NCI-H1105 treated with DMSO at 0.1 percent for 48 hours (cell line): ENCODE results near the gene MCCC2.
"Not testable (repeated sequence)": the region's sequence is repeated elsewhere in the genome, so short reads cannot be mapped to it uniquely, and the experiment has no call there.

Experiments
- DNase-seq: peaks from one replicate; lab custom pipeline; 2025; lab: John Stamatoyannopoulos, UW

Gene MCCC2

GRCh38 chr5:71663191-71663969 is 76.2 kb downstream of the MCCC2 start:
- DNase-seq: no peak

GRCh38 chr5:71664615-71665014 is 77.5 kb downstream of the MCCC2 start:
- DNase-seq: not testable (repeated sequence)

DNA sequence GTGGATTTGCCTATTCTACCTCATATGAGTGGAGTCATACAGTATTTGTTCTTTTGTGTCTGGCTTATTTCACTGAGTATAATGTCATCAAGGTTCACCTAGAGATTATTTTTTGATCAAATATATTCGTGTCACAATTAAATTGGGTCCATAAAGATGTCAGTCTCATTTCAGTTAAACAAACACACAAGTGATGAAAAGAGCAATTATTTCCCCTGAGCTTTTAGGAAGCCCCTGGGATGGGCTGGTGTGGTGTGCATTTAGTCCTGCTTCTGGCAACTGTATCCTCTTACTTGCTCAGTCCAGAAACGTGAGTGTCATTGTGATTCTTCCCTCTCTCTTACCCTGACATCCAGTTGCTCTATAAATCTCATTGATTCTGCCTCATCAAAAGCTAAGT is 79.2 kb downstream of the MCCC2 start:
- DNase-seq: no peak

- no peak for DNase-seq
These were observed 90.8 kb downstream of the MCCC2 start for GRCh38 chr5:71677977-71678376.

- DNase-seq: no peak
These were observed 92.6 kb downstream of the MCCC2 start for GRCh38 chr5:71679714-71680113.

DNA sequence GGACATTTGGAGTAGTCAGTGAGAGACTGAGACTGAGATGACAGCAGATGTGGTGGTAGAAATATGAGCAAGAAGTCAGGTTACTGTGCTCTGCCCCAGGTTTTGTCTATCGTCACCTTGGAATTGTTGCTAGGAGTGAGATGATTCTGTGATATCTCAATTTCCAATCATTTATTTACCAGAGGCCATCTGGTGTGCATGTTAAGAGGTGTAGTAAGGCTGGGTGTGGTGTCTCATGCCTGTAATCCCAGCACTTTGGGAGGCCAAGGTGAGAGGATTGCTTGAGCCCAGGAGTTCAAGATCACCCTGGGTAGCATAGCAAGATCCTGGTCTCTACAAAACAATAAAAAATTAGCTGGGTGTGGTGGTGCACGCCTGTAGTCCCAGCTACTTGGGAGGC is 93.4 kb downstream of the MCCC2 start:
- DNase-seq: no peak

- no peak for DNase-seq
These were observed 94.2 kb downstream of the MCCC2 start for GRCh38 chr5:71681296-71681695.

GRCh38 chr5:71684309-71684708 is 97.2 kb downstream of the MCCC2 start:
- DNase-seq: no peak

- no peak for DNase-seq
These were observed 106.8 kb downstream of the MCCC2 start for GRCh38 chr5:71693828-71694427.

- DNase-seq: no peak
These were observed 107.9 kb downstream of the MCCC2 start for GRCh38 chr5:71695071-71695470.

GRCh38 chr5:71695595-71695994 is 108.5 kb downstream of the MCCC2 start:
- no peak for DNase-seq

DNA sequence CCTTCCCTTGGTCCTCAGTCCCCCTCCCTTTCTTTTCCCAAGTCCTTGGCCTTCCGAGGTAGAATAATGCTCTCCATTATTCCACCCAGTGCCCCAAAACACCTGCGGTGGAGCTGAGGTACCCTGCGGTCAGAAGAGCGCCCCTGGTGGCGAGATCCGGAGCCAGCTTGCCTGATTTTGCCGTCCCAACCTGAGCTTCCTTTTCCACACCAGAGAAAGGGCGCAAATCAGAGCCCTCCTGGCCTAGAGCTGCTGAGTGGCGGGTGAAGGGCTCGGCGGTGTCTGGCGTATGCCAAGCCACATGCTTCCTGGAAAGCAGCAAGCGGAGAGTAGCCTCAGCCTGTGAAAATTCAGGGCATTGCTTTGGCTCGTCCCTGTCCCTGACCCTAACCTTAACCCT is 110.8 kb downstream of the MCCC2 start:
- DNase-seq: no peak

DNA sequence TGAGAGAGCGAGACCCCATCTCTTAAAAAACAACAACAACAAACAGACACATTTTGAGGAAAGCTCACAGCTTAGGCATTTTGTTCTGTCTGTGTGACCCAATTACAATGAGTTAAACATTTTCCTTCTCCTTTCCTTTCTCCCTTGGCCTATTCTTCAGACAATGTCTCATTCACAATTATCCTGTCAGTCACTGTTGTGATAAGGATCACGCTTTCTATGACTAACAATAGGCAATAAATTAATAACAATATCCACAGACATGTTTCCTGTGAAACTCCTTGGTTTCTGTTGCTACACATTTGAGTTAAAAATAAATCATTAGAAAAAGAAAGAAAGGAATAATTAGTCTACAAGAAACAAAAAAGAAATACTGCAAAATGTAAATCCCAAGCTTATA is 112.1 kb downstream of the MCCC2 start:
- DNase-seq: no peak

- DNase-seq: no peak
These were observed 112.6 kb downstream of the MCCC2 start for GRCh38 chr5:71699751-71700150.

DNA sequence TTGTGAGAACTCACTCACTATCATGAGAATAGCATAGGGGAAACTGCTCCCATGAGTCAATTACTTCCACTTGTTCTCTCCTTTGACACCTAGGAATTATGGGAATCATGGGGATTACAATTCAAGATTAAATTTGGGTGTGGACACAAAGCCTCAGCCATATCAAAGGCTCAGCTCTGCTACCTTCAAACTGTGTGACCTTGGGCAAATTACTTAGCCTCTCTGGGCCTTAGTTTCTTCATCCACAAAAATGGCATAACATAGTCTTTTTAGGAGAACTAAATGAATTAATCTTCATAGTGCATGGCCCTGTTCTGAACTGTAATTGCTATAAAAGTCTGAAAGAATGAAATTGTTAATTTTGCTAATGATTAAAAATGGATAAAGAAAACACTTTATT is 113.7 kb downstream of the MCCC2 start:
- no peak for DNase-seq

DNA sequence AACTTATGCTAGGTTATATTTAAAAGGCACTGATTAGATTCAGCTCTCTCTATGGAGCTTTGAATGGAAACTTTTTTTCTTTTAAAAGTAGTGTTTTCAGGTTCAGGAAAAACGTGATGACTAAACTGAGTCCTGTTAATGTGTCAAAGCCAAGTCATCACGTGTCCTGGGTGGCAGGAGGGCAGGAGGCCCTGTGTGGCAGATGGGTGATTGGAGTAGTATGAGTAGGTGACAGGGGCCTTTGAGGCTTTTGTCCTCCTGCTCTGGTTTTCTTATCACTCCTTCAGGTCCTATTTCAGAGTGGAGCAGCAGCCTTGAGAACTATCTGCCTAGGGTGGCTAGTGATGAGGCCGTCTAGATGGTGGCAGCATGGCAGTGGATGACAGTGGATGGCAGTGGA is 114.3 kb downstream of the MCCC2 start:
- DNase-seq: no peak

- DNase-seq: no peak
These were observed 116.8 kb downstream of the MCCC2 start for GRCh38 chr5:71703941-71704340.

GRCh38 chr5:71705421-71705820 is 118.3 kb downstream of the MCCC2 start:
- no peak for DNase-seq

GRCh38 chr5:71706906-71707305 is 119.8 kb downstream of the MCCC2 start:
- no peak for DNase-seq
